Thyroid gland (tissue), 4 donors: Measurements from ENCODE around the gene KATNAL1. TPM values are rescaled to one million over a fixed set of nuclear protein-coding genes. Genes with fewer than 3 reads are reported as not detected.

Experiments
- DNase-seq, 2 donors: peaks; one replicate each; pipeline ENCODE4 v3.0.0-alpha.2; 2019
- H3K27ac ChIP-seq, 3 donors: fragments of 200-600 bp; sonication (generic); 1 replicate in 2 of 3; 2 replicates in 1 of 3; pipeline ENCODE4 v1.5.1; 2016 to 2019; ENCODE audit warnings: mild to moderate bottlenecking in 1 of 3, moderate library complexity in 1 of 3
- H3K27me3 ChIP-seq: fragments of 200-600 bp; sonication (generic); one replicate; pipeline ENCODE4 v1.5.1; 2019
- H3K36me3 ChIP-seq, 2 donors: fragments of 200-600 bp; sonication (generic); one replicate each; pipeline ENCODE4 v1.5.1; 2016 to 2019
- H3K4me1 ChIP-seq, 2 donors: fragments of 200-600 bp; sonication (generic); one replicate each; pipeline ENCODE4 v1.5.1; 2017 to 2019
- H3K4me3 ChIP-seq, 3 donors: fragments of 200-600 bp; sonication (generic); replicated peaks in 1 of 3; 1 replicate in 2 of 3; 2 replicates in 1 of 3; pipeline ENCODE4 v1.5.1; 2016; ENCODE audit warnings: mild to moderate bottlenecking in 1 of 3
- H3K9me3 ChIP-seq: fragments of 200-600 bp; sonication (generic); one replicate; pipeline ENCODE4 v1.5.1; 2017
- CTCF ChIP-seq, 6 experiments: fragments of 200-600 bp in 3 of 6; fragments of 450-650 bp in 3 of 6; sonication (generic) in 3 of 6; IDR thresholded peaks; one replicate each; pipeline ENCODE4 v1.5.1; 2016 to 2019; ENCODE audit warnings: antibody characterized with exemption in 6 of 6, mild to moderate bottlenecking in 2 of 6, inconsistent platforms in 1 of 6, moderate library complexity in 1 of 6
- POLR2A ChIP-seq, 2 donors: fragments of 450-650 bp; IDR thresholded peaks; one replicate each; pipeline ENCODE4 v1.6.1; 2017; ENCODE audit warnings: antibody characterized with exemption in 2 of 2, mild to moderate bottlenecking in 2 of 2, moderate library complexity in 1 of 2
- WGBS, 2 donors: methylation state at CpG; one replicate each; pipeline ENCODE4 v1.1.5; 2017; 5-methylcytosine and 5-hydroxymethylcytosine counted together
- intact Hi-C: fragments of 100-400 bp; cut with DNase I; formaldehyde crosslinking; loops from one replicate; pipeline ENCODE4 v1.15.1; 2023
- total RNA-seq, 4 donors: library from RNA; depleted of rRNA; stranded (reverse); fragments of >200 nt; gene quantifications; one replicate each; pipeline ENCODE4 v1.2.3, GENCODE V29; 2016

Gene KATNAL1
- total RNA-seq, 4 donors from 2014 or later: 8.0 to 25.7 (median 9.5) TPM

- Histone ChIP-seq H3K9me3 (no peaks in the 10 kb centered on the region), H3K27ac (no peak overlapping the region), H3K27me3 (no peaks in the 10 kb centered on the region), H3K4me3 (no peak overlapping the region), H3K4me1 (peaks cover 0 to 5% of the 10 kb centered on the region in 2 donors), H3K36me3 (no peaks in the 10 kb centered on the region)
- intact Hi-C loops: no loop called here
- TF ChIP-seq CTCF (IDR thresholded peaks at IDR 0.05): no peak
- TF ChIP-seq POLR2A (IDR thresholded peaks at IDR 0.05): no peak
- 88 to 89% methylated on average over 15 of the region's 15 CpGs for WGBS, 2 donors
- DNase-seq: no peak
These were observed 134.6 kb downstream of the KATNAL1 start for GRCh38 chr13:30172593-30173302.

GRCh38 chr13:30170569-30170968 lies 136.8 kb downstream of the KATNAL1 start:
- WGBS, 2 donors: 79 to 85% methylated on average over 9 of the region's 9 CpGs
- H3K27me3 ChIP-seq: no peaks in the 10 kb centered on the region

GRCh38 chr13:30169442-30169841 lies 137.9 kb downstream of the KATNAL1 start:
- no peaks in the 10 kb centered on the region for H3K36me3 ChIP-seq
- no peaks in the 10 kb centered on the region for H3K27me3 ChIP-seq
- TF ChIP-seq CTCF (IDR thresholded peaks at IDR 0.05) (no peak), POLR2A (IDR thresholded peaks at IDR 0.05) (no peak)
- H3K4me3 ChIP-seq: no peak overlapping the region
- peak in 1 of 2 donors; percentile 18 for DNase-seq
- intact Hi-C loops: no loop called here
- WGBS, 2 donors: 21 to 30% methylated on average over 2 of the region's 2 CpGs
- peak overlapping the region in 2 of 3 donors; percentile 28 to 38 for H3K27ac ChIP-seq
- H3K4me1 ChIP-seq: peaks cover 0 to 5% of the 10 kb centered on the region in 2 donors
- H3K9me3 ChIP-seq: no peaks in the 10 kb centered on the region

More at GRCh38 chr13:30170569-30170968, 136.8 kb downstream of the KATNAL1 start:
- DNase-seq: no peak
- no peak for TF ChIP-seq POLR2A (IDR thresholded peaks at IDR 0.05)
- TF ChIP-seq CTCF (IDR thresholded peaks at IDR 0.05): no peak
- intact Hi-C loops: no loop called here
- Histone ChIP-seq H3K4me3 (no peak overlapping the region), H3K36me3 (no peaks in the 10 kb centered on the region), H3K4me1 (peaks cover 0 to 5% of the 10 kb centered on the region in 2 donors), H3K9me3 (no peaks in the 10 kb centered on the region), H3K27ac (no peak overlapping the region)

- Histone ChIP-seq H3K4me1 (peaks cover 0 to 5% of the 10 kb centered on the region in 2 donors), H3K27me3 (no peaks in the 10 kb centered on the region), H3K4me3 (no peak overlapping the region), H3K27ac (no peak overlapping the region), H3K36me3 (no peaks in the 10 kb centered on the region), H3K9me3 (no peaks in the 10 kb centered on the region)
- DNase-seq: no peak
- TF ChIP-seq POLR2A (IDR thresholded peaks at IDR 0.05) (no peak), CTCF (IDR thresholded peaks at IDR 0.05) (no peak)
- 65 to 69% methylated on average over 11 of the region's 11 CpGs for WGBS, 2 donors
- intact Hi-C loops: no loop called here
These were observed 141.6 kb downstream of the KATNAL1 start for GRCh38 chr13:30165796-30166195.

- Histone ChIP-seq H3K27me3 (no peaks in the 10 kb centered on the region), H3K36me3 (no peaks in the 10 kb centered on the region), H3K4me3 (no peak overlapping the region), H3K27ac (no peak overlapping the region), H3K9me3 (no peaks in the 10 kb centered on the region), H3K4me1 (peaks cover 0 to 5% of the 10 kb centered on the region in 2 donors)
- TF ChIP-seq CTCF (IDR thresholded peaks at IDR 0.05): no peak
- TF ChIP-seq POLR2A (IDR thresholded peaks at IDR 0.05): no peak
- no peak for DNase-seq
- intact Hi-C loops: no loop called here
- WGBS, 2 donors: 71 to 74% methylated on average over 2 of the region's 2 CpGs
These were observed 142.3 kb downstream of the KATNAL1 start for GRCh38 chr13:30165071-30165470.
